ENCODE results near the gene SPDYE17. TPM values are rescaled to one million over a fixed set of nuclear protein-coding genes. Genes with fewer than 3 reads are reported as not detected.

The SPDYE17 gene
- total and polyA plus RNA-seq, 5 donors: not detected

Other genes starting within 250 kb of the SPDYE17 start
- gene SPDYE18, start 30.2 kb upstream of the SPDYE17 start, total RNA-seq: 1 to 10 TPM in 1 of 4 donors, under 1 TPM in 3; 0.45 to 1.7 (median 0.58) TPM
- 0.52 TPM for gene SPDYE18, start 30.2 kb upstream of the SPDYE17 start, polyA plus RNA-seq
- 10 to 100 TPM in 2 of 4 donors, 1 to 10 TPM in 2; 7.5 to 11.4 (median 10.2) TPM for gene CCDC146, start 90.3 kb upstream of the SPDYE17 start, total RNA-seq
- gene CCDC146, start 90.3 kb upstream of the SPDYE17 start, polyA plus RNA-seq: 6.0 TPM
- gene FGL2, start 167.5 kb upstream of the SPDYE17 start, total RNA-seq: 10 to 100 TPM; 28.0 to 31.2 (median 29.8) TPM
- gene FGL2, start 167.5 kb upstream of the SPDYE17 start, polyA plus RNA-seq: 8.3 TPM